ENCODE data around the gene CXXC5.

GRCh38 chr5:139655727-139656271, 7.7 kb downstream of the CXXC5 start:
- TF ChIP-seq, protein P1, sequence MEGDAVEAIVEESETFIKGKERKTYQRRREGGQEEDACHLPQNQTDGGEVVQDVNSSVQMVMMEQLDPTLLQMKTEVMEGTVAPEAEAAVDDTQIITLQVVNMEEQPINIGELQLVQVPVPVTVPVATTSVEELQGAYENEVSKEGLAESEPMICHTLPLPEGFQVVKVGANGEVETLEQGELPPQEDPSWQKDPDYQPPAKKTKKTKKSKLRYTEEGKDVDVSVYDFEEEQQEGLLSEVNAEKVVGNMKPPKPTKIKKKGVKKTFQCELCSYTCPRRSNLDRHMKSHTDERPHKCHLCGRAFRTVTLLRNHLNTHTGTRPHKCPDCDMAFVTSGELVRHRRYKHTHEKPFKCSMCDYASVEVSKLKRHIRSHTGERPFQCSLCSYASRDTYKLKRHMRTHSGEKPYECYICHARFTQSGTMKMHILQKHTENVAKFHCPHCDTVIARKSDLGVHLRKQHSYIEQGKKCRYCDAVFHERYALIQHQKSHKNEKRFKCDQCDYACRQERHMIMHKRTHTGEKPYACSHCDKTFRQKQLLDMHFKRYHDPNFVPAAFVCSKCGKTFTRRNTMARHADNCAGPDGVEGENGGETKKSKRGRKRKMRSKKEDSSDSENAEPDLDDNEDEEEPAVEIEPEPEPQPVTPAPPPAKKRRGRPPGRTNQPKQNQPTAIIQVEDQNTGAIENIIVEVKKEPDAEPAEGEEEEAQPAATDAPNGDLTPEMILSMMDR (conservative IDR thresholded peaks at IDR 0.05; ENCODE audit: low read depth, low read length): no peak
- no peak for TF ChIP-seq EZH2 (IDR thresholded peaks at IDR 0.05; ENCODE audit: borderline replicate concordance, low read depth, low read length, poor library complexity, severe bottlenecking)
